ENCODE data around the gene KCNE4. TPM values are rescaled to one million over a fixed set of nuclear protein-coding genes. Genes with fewer than 3 reads are reported as not detected.

Gene KCNE4
- total RNA-seq, 1 donor: 37.6 TPM

- H3K27me3 ChIP-seq (ENCODE audit: insufficient read depth, low read length): no peaks in the 10 kb centered on the region
- H3K36me3 ChIP-seq (ENCODE audit: insufficient read depth, low read length): no peaks in the 10 kb centered on the region
- H3K79me2 ChIP-seq (ENCODE audit: insufficient read depth, low read length): no peaks in the 10 kb centered on the region
- H3K4me3 ChIP-seq (ENCODE audit: insufficient read depth, low read length): no peak overlapping the region
- H3K4me2 ChIP-seq (ENCODE audit: insufficient read depth, low read length): no peak overlapping the region
- no peak overlapping the region for H2AFZ ChIP-seq (ENCODE audit: low read length)
- no peak overlapping the region for H3K27ac ChIP-seq (ENCODE audit: low read depth, low read length)
- no peaks in the 10 kb centered on the region for H3K9me3 ChIP-seq (ENCODE audit: low read depth, low read length)
- TF ChIP-seq CTCF (IDR thresholded peaks at IDR 0.05; ENCODE audit: extremely low read depth, low read depth, low read length): no peak
- H4K20me1 ChIP-seq (ENCODE audit: insufficient read depth, low read length): no peaks in the 10 kb centered on the region
- DNase-seq (ENCODE audit: insufficient read length, low spot score, missing footprints): no peak
- peaks cover 7% of the 10 kb centered on the region for H3K4me1 ChIP-seq (ENCODE audit: insufficient read depth, low read length)
Observed at GRCh38 chr2:223088866-223089265, 36.9 kb downstream of the KCNE4 start.

- Histone ChIP-seq H4K20me1 (ENCODE audit: insufficient read depth, low read length) (no peaks in the 10 kb centered on the region), H3K4me1 (ENCODE audit: insufficient read depth, low read length) (peaks cover 7% of the 10 kb centered on the region), H3K4me3 (ENCODE audit: insufficient read depth, low read length) (no peak overlapping the region), H3K9me3 (ENCODE audit: low read depth, low read length) (no peaks in the 10 kb centered on the region), H3K36me3 (ENCODE audit: insufficient read depth, low read length) (no peaks in the 10 kb centered on the region), H2AFZ (ENCODE audit: low read length) (no peak overlapping the region), H3K79me2 (ENCODE audit: insufficient read depth, low read length) (no peaks in the 10 kb centered on the region), H3K4me2 (ENCODE audit: insufficient read depth, low read length) (no peak overlapping the region), H3K27me3 (ENCODE audit: insufficient read depth, low read length) (no peaks in the 10 kb centered on the region), H3K27ac (ENCODE audit: low read depth, low read length) (no peak overlapping the region)
- no peak for DNase-seq (ENCODE audit: insufficient read length, low spot score, missing footprints)
- TF ChIP-seq CTCF (IDR thresholded peaks at IDR 0.05; ENCODE audit: extremely low read depth, low read depth, low read length): no peak
Observed at GRCh38 chr2:223090039-223090438, 38.0 kb downstream of the KCNE4 start.

- no peak for TF ChIP-seq CTCF (IDR thresholded peaks at IDR 0.05; ENCODE audit: extremely low read depth, low read depth, low read length)
- Histone ChIP-seq H3K27me3 (ENCODE audit: insufficient read depth, low read length) (no peaks in the 10 kb centered on the region), H3K4me1 (ENCODE audit: insufficient read depth, low read length) (peaks cover 7% of the 10 kb centered on the region), H3K79me2 (ENCODE audit: insufficient read depth, low read length) (no peaks in the 10 kb centered on the region), H3K4me3 (ENCODE audit: insufficient read depth, low read length) (no peak overlapping the region), H3K27ac (ENCODE audit: low read depth, low read length) (no peak overlapping the region), H2AFZ (ENCODE audit: low read length) (no peak overlapping the region), H3K9me3 (ENCODE audit: low read depth, low read length) (no peaks in the 10 kb centered on the region), H3K36me3 (ENCODE audit: insufficient read depth, low read length) (no peaks in the 10 kb centered on the region), H3K4me2 (ENCODE audit: insufficient read depth, low read length) (no peak overlapping the region), H4K20me1 (ENCODE audit: insufficient read depth, low read length) (no peaks in the 10 kb centered on the region)
- no peak for DNase-seq (ENCODE audit: insufficient read length, low spot score, missing footprints)
Observed at GRCh38 chr2:223090540-223091235, 38.7 kb downstream of the KCNE4 start.

- DNase-seq (ENCODE audit: insufficient read length, low spot score, missing footprints): no peak
- no peaks in the 10 kb centered on the region for H3K9me3 ChIP-seq (ENCODE audit: low read depth, low read length)
- no peak overlapping the region for H2AFZ ChIP-seq (ENCODE audit: low read length)
- no peak for TF ChIP-seq CTCF (IDR thresholded peaks at IDR 0.05; ENCODE audit: extremely low read depth, low read depth, low read length)
- H3K4me1 ChIP-seq (ENCODE audit: insufficient read depth, low read length): peaks cover 7% of the 10 kb centered on the region
- H3K4me3 ChIP-seq (ENCODE audit: insufficient read depth, low read length): no peak overlapping the region
- H3K27ac ChIP-seq (ENCODE audit: low read depth, low read length): no peak overlapping the region
- H3K27me3 ChIP-seq (ENCODE audit: insufficient read depth, low read length): no peaks in the 10 kb centered on the region
- no peaks in the 10 kb centered on the region for H3K79me2 ChIP-seq (ENCODE audit: insufficient read depth, low read length)
- H3K4me2 ChIP-seq (ENCODE audit: insufficient read depth, low read length): no peak overlapping the region
- no peaks in the 10 kb centered on the region for H4K20me1 ChIP-seq (ENCODE audit: insufficient read depth, low read length)
- no peaks in the 10 kb centered on the region for H3K36me3 ChIP-seq (ENCODE audit: insufficient read depth, low read length)
Observed at GRCh38 chr2:223092667-223093066, 40.7 kb downstream of the KCNE4 start.

Data from osteoblast (primary cell).